Endothelial cell of umbilical vein (primary cell): ENCODE data around the gene NUAK1. TPM values are rescaled to one million over a fixed set of nuclear protein-coding genes. Genes with fewer than 3 reads are reported as not detected.

Source experiments
- BruUV-seq: library from RNA; stranded (reverse); fragments of 400-500 nt; replicated peaks from 2 replicates; lab custom pipeline; 2021; lab: Mats Ljungman, UMichigan
- CTCF ChIA-PET: fragments of 300-600, 350-600 bp; sonication (Branson Sonifier 250); formaldehyde crosslinking; loops from one replicate; lab custom pipeline; 2021; ENCODE audit warnings: antibody characterized with exemption, inconsistent platforms; lab: Charles Lee
- POLR2A ChIA-PET: fragments of 300-600, 350-600 bp; sonication (Branson Sonifier 250); formaldehyde crosslinking; loops from one replicate; lab custom pipeline; 2021; ENCODE audit warnings: antibody characterized with exemption, inconsistent platforms; lab: Charles Lee
- DNase-seq: peaks from one replicate; pipeline ENCODE4 v3.0.0-alpha.2; 2011; ENCODE audit warnings: low read depth, low spot score
- FAIRE-seq: peaks from 2 replicates; lab custom pipeline; 2011; peaks lifted over from hg19 to GRCh38; lab: Jason Lieb, UNC
- H2AFZ ChIP-seq: 2 replicates; pipeline ENCODE4 v1.6.0; 2012; ENCODE audit warnings: low read depth, low read length, control low read depth, inconsistent platforms
- H3K27ac ChIP-seq: 2 replicates; pipeline ENCODE4 v1.5.1; 2011; ENCODE audit warnings: low read depth, mild to moderate bottlenecking, control low read depth, low read length, moderate library complexity; ENCODE audit not compliant: insufficient read depth
- H3K27me3 ChIP-seq, 2 experiments: 2 replicates each; pipeline versions ENCODE4 v1.6.0 to v1.6.1; 2011; ENCODE audit warnings: low read length in 2 of 2, mixed read lengths in 1 of 2; ENCODE audit not compliant: control insufficient read depth in 2 of 2, insufficient read depth in 2 of 2
- H3K36me3 ChIP-seq, 2 experiments: 2 replicates in 1 of 2; 3 replicates in 1 of 2; pipeline ENCODE4 v1.5.1; 2011; ENCODE audit warnings: low read length in 2 of 2, mild to moderate bottlenecking in 1 of 2, moderate library complexity in 1 of 2; ENCODE audit not compliant: control insufficient read depth in 2 of 2, insufficient read depth in 2 of 2; ENCODE audit errors: extremely low read depth in 1 of 2
- H3K4me1 ChIP-seq: 3 replicates; pipeline ENCODE4 v1.5.1; 2011; ENCODE audit warnings: mild to moderate bottlenecking, low read length; ENCODE audit not compliant: control insufficient read depth, insufficient read depth; ENCODE audit errors: extremely low read depth
- H3K4me2 ChIP-seq: 2 replicates; pipeline ENCODE4 v1.6.1; 2011; ENCODE audit warnings: low read length, control low read depth, mixed read lengths; ENCODE audit not compliant: insufficient read depth
- H3K4me3 ChIP-seq, 3 experiments: fragments of 200-600 bp in 1 of 3; sonication (generic), shearing (Covaris generic) in 1 of 3; replicated peaks in 1 of 3; 2 replicates each; pipeline ENCODE4 v1.5.1; 2011 to 2016; ENCODE audit warnings: control low read depth in 3 of 3, low read length in 3 of 3, mild to moderate bottlenecking in 2 of 3, inconsistent platforms in 1 of 3, low read depth in 1 of 3, moderate library complexity in 1 of 3; ENCODE audit not compliant: insufficient read depth in 1 of 3
- H3K79me2 ChIP-seq: 2 replicates; pipeline ENCODE4 v1.6.0; 2012; ENCODE audit warnings: low read length, inconsistent platforms; ENCODE audit not compliant: control insufficient read depth, insufficient read depth
- H3K9ac ChIP-seq: replicated peaks from 2 replicates; pipeline ENCODE3; 2011; ENCODE audit warnings: low read length, control low read depth; ENCODE audit not compliant: insufficient read depth; ENCODE audit errors: extremely low read depth
- H3K9me1 ChIP-seq: replicated peaks from 3 replicates; pipeline ENCODE4 v1.6.0; 2011; ENCODE audit warnings: mild to moderate bottlenecking, low read length; ENCODE audit not compliant: control insufficient read depth, insufficient read depth; ENCODE audit errors: extremely low read depth
- H3K9me3 ChIP-seq: replicated peaks from 2 replicates; pipeline ENCODE4 v1.5.1; 2012; ENCODE audit warnings: low read length, inconsistent platforms; ENCODE audit not compliant: control insufficient read depth, insufficient read depth
- H4K20me1 ChIP-seq: replicated peaks from 2 replicates; pipeline ENCODE3; 2011; ENCODE audit warnings: mild to moderate bottlenecking, low read length; ENCODE audit not compliant: control insufficient read depth, insufficient read depth; ENCODE audit errors: extremely low read depth
- GATA2 ChIP-seq: IDR thresholded peaks from 2 replicates; pipeline ENCODE4 v1.7.0; 2011; ENCODE audit warnings: low read depth, mild to moderate bottlenecking, moderate library complexity, mixed read lengths, low read length; ENCODE audit not compliant: insufficient read length, insufficient read depth
- MYC ChIP-seq: IDR thresholded peaks from one replicate; pipeline ENCODE4 v1.6.1; 2011; ENCODE audit warnings: mild to moderate bottlenecking, low read depth, low read length
- POLR2A ChIP-seq: IDR thresholded peaks from 2 replicates; pipeline ENCODE4 v1.6.1; 2012; ENCODE audit warnings: low read depth, mild to moderate bottlenecking, control low read depth, low read length
- POLR2AphosphoS5 ChIP-seq: IDR thresholded peaks from 2 replicates; pipeline ENCODE4 v1.6.1; 2012; ENCODE audit warnings: low read depth, mild to moderate bottlenecking, control low read depth, low read length, moderate library complexity; ENCODE audit not compliant: insufficient read depth
- dilution Hi-C: fragments of 300-500 bp; cut with MboI; formaldehyde crosslinking; loops from one replicate; pipeline ENCODE4 v1.15.0; 2019; ENCODE audit warnings: low sequenced_read_pairs; ENCODE audit not compliant: extremely low pct_ligation_motif_present
- intact Hi-C: fragments of 100-400 bp; cut with micrococcal nuclease; formaldehyde crosslinking; loops from one replicate; pipeline ENCODE4 v1.10.0; 2022
- polyA plus RNA-seq, 4 experiments: library from polyadenylated mRNA; depleted of rRNA in 3 of 4; stranded (reverse) in 3 of 4; unstranded in 1 of 4; fragments of >200 nt; gene quantifications; 2 replicates each; pipeline versions ENCODE4 v1.2.1 to v1.2.3, GENCODE V29; 2011 to 2012; ENCODE audit warnings: missing spikeins in 1 of 4
- total RNA-seq: library from RNA; stranded (reverse); gene quantifications from 2 replicates; pipeline ENCODE4 v1.2.3, GENCODE V29; 2021
- TF ChIP-seq, protein P1 (sequence below): IDR thresholded peaks from 2 replicates; pipeline ENCODE4 v1.6.1; 2011; ENCODE audit not compliant: insufficient read depth, insufficient read length
- TF ChIP-seq, protein P2 (sequence below), 2 donors: IDR thresholded peaks; 1 replicate in 1 of 2; 2 replicates in 1 of 2; pipeline ENCODE4 v1.5.1; 2011; ENCODE audit warnings: low read length in 2 of 2, mild to moderate bottlenecking in 2 of 2, moderate library complexity in 2 of 2, control low read depth in 1 of 2, inconsistent platforms in 1 of 2, low read depth in 1 of 2; ENCODE audit not compliant: insufficient read depth in 1 of 2; ENCODE audit errors: extremely low read depth in 1 of 2

NUAK1 gene
- total and polyA plus RNA-seq, 2 donors (not counting 3 experiments of a cell fraction or from before 2014, with no cell fraction given) = 34.2 to 39.7 TPM

DNA sequence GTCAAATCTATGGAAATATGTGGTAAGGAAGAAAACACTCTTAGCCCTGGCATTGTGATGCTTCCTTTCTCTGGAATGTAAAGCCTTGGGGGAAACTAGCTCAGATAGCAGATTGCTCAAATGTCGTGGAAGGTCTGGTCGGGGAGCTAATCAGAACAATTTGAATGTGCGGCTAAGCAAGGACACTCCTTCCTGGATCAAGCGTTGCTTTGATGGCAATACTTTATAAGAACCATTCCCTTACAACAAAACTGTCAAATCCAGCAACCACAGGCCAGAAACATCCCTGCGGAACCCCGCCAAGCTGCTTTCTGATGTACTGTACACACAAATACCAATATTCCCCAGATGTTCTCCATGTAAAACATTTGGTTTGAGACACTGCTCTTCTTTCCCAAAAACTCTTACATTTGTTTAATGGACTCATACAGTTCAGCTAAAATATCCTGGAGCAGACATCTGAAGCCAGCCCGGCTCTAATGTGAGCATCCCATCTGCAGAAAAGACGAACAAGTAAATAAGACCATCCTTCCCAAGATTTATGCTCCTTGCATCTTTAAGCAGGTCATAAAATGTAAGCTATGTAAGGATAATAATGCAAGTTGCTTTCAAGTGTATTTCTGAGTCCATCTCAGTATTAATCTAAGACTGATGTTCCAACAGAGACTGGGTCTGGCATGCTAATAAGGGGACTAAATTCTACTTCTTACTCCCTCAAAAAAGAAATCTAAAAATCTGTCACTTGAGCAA is 20.2 kb downstream of the NUAK1 start:
- POLR2A ChIA-PET = no interaction called here
- peaks cover 24% of the 10 kb centered on the region for H3K79me2 ChIP-seq
- H2AFZ ChIP-seq = no peak overlapping the region
- no peaks in the 10 kb centered on the region for H3K9me1 ChIP-seq
- peaks cover 9% of the 10 kb centered on the region for H3K4me1 ChIP-seq
- no peaks in the 10 kb centered on the region for H3K9me3 ChIP-seq
- dilution Hi-C loops = no loop called here
- H3K4me3 ChIP-seq = no peak overlapping the region
- FAIRE-seq (no peak), DNase-seq (no peak)
- no peak for TF ChIP-seq POLR2A
- TF ChIP-seq, protein P1, sequence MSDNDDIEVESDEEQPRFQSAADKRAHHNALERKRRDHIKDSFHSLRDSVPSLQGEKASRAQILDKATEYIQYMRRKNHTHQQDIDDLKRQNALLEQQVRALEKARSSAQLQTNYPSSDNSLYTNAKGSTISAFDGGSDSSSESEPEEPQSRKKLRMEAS = no peak
- TF ChIP-seq, protein P2, sequence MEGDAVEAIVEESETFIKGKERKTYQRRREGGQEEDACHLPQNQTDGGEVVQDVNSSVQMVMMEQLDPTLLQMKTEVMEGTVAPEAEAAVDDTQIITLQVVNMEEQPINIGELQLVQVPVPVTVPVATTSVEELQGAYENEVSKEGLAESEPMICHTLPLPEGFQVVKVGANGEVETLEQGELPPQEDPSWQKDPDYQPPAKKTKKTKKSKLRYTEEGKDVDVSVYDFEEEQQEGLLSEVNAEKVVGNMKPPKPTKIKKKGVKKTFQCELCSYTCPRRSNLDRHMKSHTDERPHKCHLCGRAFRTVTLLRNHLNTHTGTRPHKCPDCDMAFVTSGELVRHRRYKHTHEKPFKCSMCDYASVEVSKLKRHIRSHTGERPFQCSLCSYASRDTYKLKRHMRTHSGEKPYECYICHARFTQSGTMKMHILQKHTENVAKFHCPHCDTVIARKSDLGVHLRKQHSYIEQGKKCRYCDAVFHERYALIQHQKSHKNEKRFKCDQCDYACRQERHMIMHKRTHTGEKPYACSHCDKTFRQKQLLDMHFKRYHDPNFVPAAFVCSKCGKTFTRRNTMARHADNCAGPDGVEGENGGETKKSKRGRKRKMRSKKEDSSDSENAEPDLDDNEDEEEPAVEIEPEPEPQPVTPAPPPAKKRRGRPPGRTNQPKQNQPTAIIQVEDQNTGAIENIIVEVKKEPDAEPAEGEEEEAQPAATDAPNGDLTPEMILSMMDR (IDR thresholded peaks at IDR 0.05; ENCODE audit: extremely low read depth in 1 of 2, insufficient read depth in 1 of 2, low read depth in 1 of 2, low read length in 2 of 2) = no peak
- TF ChIP-seq GATA2 = no peak
- no peak for TF ChIP-seq MYC
- no peak for TF ChIP-seq POLR2AphosphoS5
- CTCF ChIA-PET = interaction anchor here (1.2 to 3.0 kb wide), 2 partner anchors 11 to 27 kb away, joined by 4 to 11 read pairs; no protein-coding TSS in a partner anchor
- no peak overlapping the region for H3K9ac ChIP-seq
- no peak overlapping the region for H3K27ac ChIP-seq
- H3K36me3 ChIP-seq = peaks cover 2 to 3% of the 10 kb centered on the region in 2 experiments
- peaks cover 4% of the 10 kb centered on the region for H4K20me1 ChIP-seq
- intact Hi-C loops = no loop called here
- BruUV-seq = no TSS peak
- no peaks in the 10 kb centered on the region for H3K27me3 ChIP-seq
- no peak overlapping the region for H3K4me2 ChIP-seq
